Pancreas (tissue), 10 donors: ENCODE measurements around the gene ARHGEF7. TPM values are rescaled to one million over a fixed set of nuclear protein-coding genes. Genes with fewer than 3 reads are reported as not detected.

ENCODE experiments used
- ATAC-seq, 4 donors: fragments of 200-7000 bp; cut with Tn5 transposase; one replicate each; pipeline versions ENCODE4 v1.8.0 to v1.9.1; 2020; ENCODE audit warnings: mild to moderate bottlenecking in 4 of 4, moderate library complexity in 4 of 4
- DNase-seq, 6 donors: peaks; one replicate each; pipeline ENCODE4 v3.0.0-alpha.2; 2020
- FAIRE-seq: peaks from 2 replicates; lab custom pipeline; 2012; peaks lifted over from hg19 to GRCh38; lab: Jason Lieb, UNC
- H3K27ac ChIP-seq, 4 donors: fragments of 200-600 bp; sonication (generic); 1 replicate in 3 of 4; 2 replicates in 1 of 4; pipeline versions ENCODE4 v1.5.0 to v1.8.0; 2020
- H3K27me3 ChIP-seq, 4 donors: fragments of 200-600 bp; one replicate each; pipeline ENCODE4 v1.8.0; 2021
- H3K36me3 ChIP-seq, 3 donors: fragments of 200-600 bp; sonication (generic) in 1 of 3; one replicate each; pipeline versions ENCODE4 v1.5.0 to v1.8.0; 2020 to 2021
- H3K4me1 ChIP-seq, 3 donors: fragments of 200-600 bp; one replicate each; pipeline ENCODE4 v1.8.0; 2021
- H3K4me3 ChIP-seq, 4 donors: fragments of 200-600 bp; sonication (generic) in 2 of 4; one replicate each; pipeline versions ENCODE4 v1.5.0 to v1.8.0; 2020 to 2021
- H3K9me3 ChIP-seq, 4 donors: fragments of 200-600 bp; one replicate each; pipeline ENCODE4 v1.8.0; 2021
- WGBS, 2 donors: extraction: QIAGEN DNeasy Blood & Tissue Kit; methylation state at CpG; one replicate each; pipeline ENCODE4 v1.1.7; 2013; 5-methylcytosine and 5-hydroxymethylcytosine counted together
- intact Hi-C, 3 donors: fragments of 100-400 bp; cut with DNase I; formaldehyde crosslinking; loops; one replicate each; pipeline versions ENCODE4 v1.11.1 to v1.14.2; 2022
- polyA plus RNA-seq, 2 donors: library from polyadenylated mRNA; stranded (reverse); fragments of 200-250 nt; gene quantifications; one replicate each; pipeline ENCODE4 v1.2.3, GENCODE V29; 2013
- total RNA-seq, 6 donors: library from RNA; stranded (reverse); fragmentation: NEBNext Ultra II Directional in 4 of 6; extraction: Animal tissue kit (Norgen Biotek cat#: 25700) in 4 of 6; gene quantifications; one replicate each; pipeline versions ENCODE4 v1.2.1 to v1.2.4, GENCODE V29; 2021 to 2023
- TF ChIP-seq, protein P1 (sequence below), 4 donors: fragments of 200-600 bp; sonication (generic) in 3 of 4; IDR thresholded peaks; one replicate each; pipeline versions ENCODE4 v1.5.0 to v1.8.0; 2021; ENCODE audit warnings: antibody characterized with exemption in 4 of 4
- donor health status: healthy with polysubstance abuse.
- donor health status: DM: no; HTN: no; CAD: no; lungs with moderate emphysema.
- donor health status: DM: no; HTN: no; CAD: no.
- donor health status: control.
- donor health status: control.
- donor health status: Bipolar disorder and iron deficiency.
- donor health status: DM: yes; HTN: yes; CAD: no.
- donor health status: DM: no; HTN: no; CAD: no.
- donor health status: DM: no; HTN: no; CAD: no.
- donor health status: DM: yes; HTN: yes; CAD: no.

The ARHGEF7 gene
- total and polyA plus RNA-seq, 8 donors: 13.4 to 37.7 (median 22.2) TPM

DNA sequence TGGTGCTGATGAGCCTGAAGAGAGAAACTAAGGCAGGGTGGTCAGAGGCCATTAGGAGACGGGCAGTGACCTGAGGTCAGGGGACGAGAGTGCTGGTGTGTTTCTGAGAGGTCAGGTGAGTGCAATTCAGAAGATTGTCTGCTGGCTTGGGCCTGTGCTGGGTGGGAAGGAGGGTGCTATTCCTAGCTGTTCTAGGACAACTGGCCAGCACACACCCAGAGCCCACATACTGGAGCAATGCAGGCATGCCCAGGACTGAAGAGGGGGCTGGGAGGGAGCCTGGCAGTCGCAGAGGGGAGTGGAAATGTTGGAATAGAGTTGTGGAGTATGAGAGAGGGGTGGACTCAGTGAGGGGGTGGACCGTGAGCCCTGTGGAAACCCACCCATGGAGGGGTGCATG lies 16.5 kb downstream of the ARHGEF7 start:
- H3K27ac ChIP-seq: no peak overlapping the region
- no peaks in the 10 kb centered on the region for H3K9me3 ChIP-seq
- TF ChIP-seq, protein P1, sequence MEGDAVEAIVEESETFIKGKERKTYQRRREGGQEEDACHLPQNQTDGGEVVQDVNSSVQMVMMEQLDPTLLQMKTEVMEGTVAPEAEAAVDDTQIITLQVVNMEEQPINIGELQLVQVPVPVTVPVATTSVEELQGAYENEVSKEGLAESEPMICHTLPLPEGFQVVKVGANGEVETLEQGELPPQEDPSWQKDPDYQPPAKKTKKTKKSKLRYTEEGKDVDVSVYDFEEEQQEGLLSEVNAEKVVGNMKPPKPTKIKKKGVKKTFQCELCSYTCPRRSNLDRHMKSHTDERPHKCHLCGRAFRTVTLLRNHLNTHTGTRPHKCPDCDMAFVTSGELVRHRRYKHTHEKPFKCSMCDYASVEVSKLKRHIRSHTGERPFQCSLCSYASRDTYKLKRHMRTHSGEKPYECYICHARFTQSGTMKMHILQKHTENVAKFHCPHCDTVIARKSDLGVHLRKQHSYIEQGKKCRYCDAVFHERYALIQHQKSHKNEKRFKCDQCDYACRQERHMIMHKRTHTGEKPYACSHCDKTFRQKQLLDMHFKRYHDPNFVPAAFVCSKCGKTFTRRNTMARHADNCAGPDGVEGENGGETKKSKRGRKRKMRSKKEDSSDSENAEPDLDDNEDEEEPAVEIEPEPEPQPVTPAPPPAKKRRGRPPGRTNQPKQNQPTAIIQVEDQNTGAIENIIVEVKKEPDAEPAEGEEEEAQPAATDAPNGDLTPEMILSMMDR (IDR thresholded peaks at IDR 0.05): no peak
- no peak for FAIRE-seq
- intact Hi-C loops: no loop called here
- WGBS, 2 donors: 68 to 80% methylated on average over 4 of the region's 4 CpGs
- no peaks in the 10 kb centered on the region for H3K4me1 ChIP-seq
- no peaks in the 10 kb centered on the region for H3K27me3 ChIP-seq
- H3K36me3 ChIP-seq: no peaks in the 10 kb centered on the region
- no peak for ATAC-seq
- no peak for DNase-seq
- H3K4me3 ChIP-seq: no peak overlapping the region

DNA sequence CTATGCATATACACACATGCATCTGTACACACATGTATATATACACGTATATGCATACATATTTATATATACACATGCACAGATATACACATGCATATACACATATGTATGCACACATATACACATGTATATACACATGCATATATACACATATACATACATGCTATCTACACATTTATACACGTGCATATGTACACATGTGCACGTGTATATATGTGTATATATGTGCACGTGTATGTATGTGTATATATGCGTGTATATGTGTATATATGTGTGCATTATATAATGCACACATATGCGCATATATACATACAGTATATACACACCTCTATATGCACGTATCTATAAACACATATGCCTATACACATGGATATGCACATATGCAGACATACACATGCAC lies 17.8 kb downstream of the ARHGEF7 start:
- no peak for ATAC-seq
- intact Hi-C loops: no loop called here
- FAIRE-seq: no peak

DNA sequence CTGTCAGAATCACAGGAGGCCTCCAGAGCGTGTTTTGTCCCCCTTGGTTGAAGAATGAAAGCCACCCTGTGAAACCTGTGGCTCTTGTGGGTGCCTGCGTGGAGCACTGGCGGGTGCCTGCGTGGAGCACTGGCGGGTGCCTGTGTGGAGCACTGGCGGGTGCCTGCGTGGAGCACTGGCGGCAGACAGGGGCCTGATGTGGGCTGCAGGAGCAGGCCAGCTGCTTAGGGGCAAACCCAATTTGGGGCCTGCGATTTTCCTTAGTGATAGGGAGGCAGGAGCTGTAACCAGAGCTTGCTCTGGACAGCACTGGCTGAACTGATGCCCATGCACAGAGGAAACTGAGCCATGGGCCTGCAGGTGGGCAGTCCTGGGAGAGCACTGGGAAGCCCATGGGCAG lies 24.3 kb downstream of the ARHGEF7 start:
- Histone ChIP-seq H3K9me3 (no peaks in the 10 kb centered on the region), H3K4me3 (no peak overlapping the region), H3K27ac (no peak overlapping the region), H3K27me3 (no peaks in the 10 kb centered on the region), H3K36me3 (no peaks in the 10 kb centered on the region), H3K4me1 (no peaks in the 10 kb centered on the region)
- TF ChIP-seq, protein P1 (IDR thresholded peaks at IDR 0.05): no peak
- no peak for ATAC-seq
- WGBS, 2 donors: 86 to 90% methylated on average over 9 of the region's 9 CpGs
- intact Hi-C loops: no loop called here
- FAIRE-seq: no peak
- no peak for DNase-seq

More for the DNA sequence above, 17.8 kb downstream of the ARHGEF7 start:
- TF ChIP-seq, protein P1 (IDR thresholded peaks at IDR 0.05): no peak
- 73 to 77% methylated on average over 7 of the region's 7 CpGs for WGBS, 2 donors
- H3K27ac ChIP-seq: no peak overlapping the region
- DNase-seq: no peak
- no peaks in the 10 kb centered on the region for H3K9me3 ChIP-seq
- no peaks in the 10 kb centered on the region for H3K4me1 ChIP-seq
- H3K4me3 ChIP-seq: no peak overlapping the region
- no peaks in the 10 kb centered on the region for H3K27me3 ChIP-seq
- H3K36me3 ChIP-seq: no peaks in the 10 kb centered on the region

DNA sequence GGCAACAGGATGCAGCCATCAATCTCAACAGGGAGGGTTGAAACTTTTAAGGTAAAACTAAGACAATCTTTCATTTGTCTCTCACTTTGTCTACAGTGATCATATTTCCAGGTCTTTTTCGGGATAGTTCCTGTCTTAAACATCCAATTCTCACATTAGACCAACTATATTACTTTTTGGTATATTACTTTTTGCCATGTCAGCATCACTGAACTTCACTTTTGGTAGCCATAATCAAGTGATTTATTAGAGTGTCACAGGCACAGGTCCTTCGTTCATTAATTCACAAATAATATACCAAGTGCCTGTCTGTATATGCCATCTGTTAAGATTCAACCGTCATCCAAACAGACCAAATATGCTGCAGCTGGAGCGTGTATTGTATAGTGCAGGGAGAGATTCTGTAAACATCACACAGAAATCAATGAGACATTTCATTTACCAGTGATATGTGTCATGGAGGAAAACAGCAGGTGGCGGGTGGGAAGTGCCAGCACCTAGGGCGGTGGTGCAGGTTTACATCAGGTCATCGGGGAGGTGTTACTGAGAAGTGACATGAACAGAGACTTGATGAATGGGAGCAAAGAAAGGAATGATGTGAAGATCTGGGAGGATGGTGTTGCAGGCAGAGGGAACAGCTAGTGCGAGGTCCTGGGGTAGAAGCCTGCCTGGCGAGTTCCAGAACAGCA lies 24.9 kb downstream of the ARHGEF7 start:
- no peak overlapping the region for H3K4me3 ChIP-seq
- H3K4me1 ChIP-seq: no peaks in the 10 kb centered on the region
- DNase-seq (no peak), ATAC-seq (no peak), FAIRE-seq (no peak)
- H3K36me3 ChIP-seq: no peaks in the 10 kb centered on the region
- no peaks in the 10 kb centered on the region for H3K9me3 ChIP-seq
- H3K27ac ChIP-seq: no peak overlapping the region
- intact Hi-C loops: no loop called here
- 27 to 29% methylated on average over 9 of the region's 9 CpGs for WGBS, 2 donors
- TF ChIP-seq, protein P1 (IDR thresholded peaks at IDR 0.05): no peak
- no peaks in the 10 kb centered on the region for H3K27me3 ChIP-seq

DNA sequence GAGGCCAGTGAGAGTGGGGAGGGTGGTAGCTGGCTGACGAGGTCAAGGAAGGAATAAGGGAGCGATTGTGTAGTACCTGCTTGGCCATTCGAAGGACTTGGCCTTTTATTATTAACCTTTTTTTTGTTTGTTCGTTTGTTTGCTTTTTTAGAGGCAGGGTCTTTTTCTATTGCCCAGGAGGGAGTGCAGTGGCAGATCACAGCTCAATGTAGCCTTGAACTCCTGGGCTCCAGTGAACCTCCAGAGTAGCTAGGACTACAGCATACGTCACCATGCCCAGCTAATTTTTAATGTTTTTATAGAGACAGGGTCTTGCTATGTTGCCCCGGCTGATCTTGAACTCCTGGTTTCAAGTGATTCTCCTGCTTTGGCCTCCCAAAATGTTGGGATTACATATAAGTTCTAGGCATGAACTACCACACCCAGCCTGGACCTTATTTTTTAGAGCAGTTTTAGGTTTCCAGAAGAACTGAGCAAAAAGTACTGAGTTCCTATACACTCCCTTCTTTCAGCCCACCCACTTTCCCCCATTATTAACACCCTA lies 25.5 kb downstream of the ARHGEF7 start:
- Histone ChIP-seq H3K9me3 (no peaks in the 10 kb centered on the region), H3K27ac (no peak overlapping the region), H3K36me3 (no peaks in the 10 kb centered on the region), H3K4me3 (no peak overlapping the region), H3K27me3 (no peaks in the 10 kb centered on the region), H3K4me1 (no peaks in the 10 kb centered on the region)
- ATAC-seq (no peak), FAIRE-seq (no peak), DNase-seq (no peak)
- intact Hi-C loops: no loop called here
- TF ChIP-seq, protein P1 (IDR thresholded peaks at IDR 0.05): no peak
- 57 to 64% methylated on average over 6 of the region's 6 CpGs for WGBS, 2 donors
